H1 (cell line): ENCODE data around the gene ATP13A2.

Experiments
- EP300 ChIP-seq, 2 experiments: IDR thresholded peaks; 1 replicate in 1 of 2; 2 replicates in 1 of 2; pipeline ENCODE4 v1.6.1; 2011 to 2012; ENCODE audit warnings: low read depth in 2 of 2, low read length in 2 of 2, mild to moderate bottlenecking in 2 of 2, borderline replicate concordance in 1 of 2, inconsistent platforms in 1 of 2, moderate library complexity in 1 of 2
- EZH2 ChIP-seq: fragments of 200-600 bp; sonication (generic); IDR thresholded peaks from 2 replicates; pipeline ENCODE4 v1.7.1; 2012; ENCODE audit warnings: low read depth, mild to moderate bottlenecking, moderate library complexity, low read length, inconsistent platforms; ENCODE audit not compliant: severe bottlenecking
- NRF1 ChIP-seq: IDR thresholded peaks from 2 replicates; pipeline ENCODE4 v1.6.1; 2011; ENCODE audit warnings: mild to moderate bottlenecking, low read depth, low read length, improper control_type of control experiment
- POLR2A ChIP-seq, 2 experiments: IDR thresholded peaks; 1 replicate in 1 of 2; 2 replicates in 1 of 2; pipeline ENCODE4 v1.6.1; 2011; ENCODE audit warnings: low read depth in 2 of 2, low read length in 2 of 2, mild to moderate bottlenecking in 2 of 2; ENCODE audit errors: control extremely low read depth in 1 of 2
- RAD21 ChIP-seq, 2 experiments: IDR thresholded peaks in 1 of 2; conservative IDR thresholded peaks in 1 of 2; 2 replicates each; pipeline ENCODE4 v1.6.1; 2011; ENCODE audit warnings: low read depth in 2 of 2, low read length in 2 of 2, improper control_type of control experiment in 1 of 2, inconsistent platforms in 1 of 2, mild to moderate bottlenecking in 1 of 2, moderate library complexity in 1 of 2
- TAF1 ChIP-seq: IDR thresholded peaks from 2 replicates; pipeline ENCODE4 v1.6.1; 2011; ENCODE audit warnings: mild to moderate bottlenecking, low read depth, low read length
- TCF12 ChIP-seq: IDR thresholded peaks from 2 replicates; pipeline ENCODE4 v1.6.1; 2011; ENCODE audit warnings: low read depth, mild to moderate bottlenecking, low read length
- ZNF274 ChIP-seq: IDR thresholded peaks from 2 replicates; pipeline ENCODE4 v1.7.0; 2012; ENCODE audit warnings: low read length, borderline replicate concordance; ENCODE audit errors: extremely low read depth
- TF ChIP-seq, protein P1 (sequence below): IDR thresholded peaks from 2 replicates; pipeline ENCODE4 v1.6.1; 2011; ENCODE audit warnings: low read length, improper control_type of control experiment
- TF ChIP-seq, protein P2 (sequence below), 3 experiments: IDR thresholded peaks; 1 replicate in 2 of 3; 2 replicates in 1 of 3; pipeline versions ENCODE4 v1.5.1 to v1.6.1; 2011; ENCODE audit warnings: low read length in 3 of 3, mild to moderate bottlenecking in 3 of 3, inconsistent platforms in 2 of 3, low read depth in 1 of 3, moderate library complexity in 1 of 3; ENCODE audit not compliant: insufficient read depth in 1 of 3; ENCODE audit errors: control extremely low read depth in 1 of 3

GRCh38 chr1:16954579-16954978 is 57.1 kb downstream of the ATP13A2 start:
- TF ChIP-seq POLR2A (IDR thresholded peaks at IDR 0.05; ENCODE audit: control extremely low read depth in 1 of 2, low read depth in 2 of 2, low read length in 2 of 2) (no peak), EZH2 (no peak), NRF1 (no peak), TAF1 (no peak), RAD21 (IDR thresholded peaks at IDR 0.05 in 1 of 2, conservative IDR thresholded peaks at IDR 0.05 in 1 of 2; ENCODE audit: low read depth in 2 of 2, low read length in 2 of 2) (no peak), ZNF274 (no peak), EP300 (IDR thresholded peaks at IDR 0.05; ENCODE audit: borderline replicate concordance in 1 of 2, low read depth in 2 of 2, low read length in 2 of 2) (no peak), TCF12 (no peak)
- TF ChIP-seq, protein P1, sequence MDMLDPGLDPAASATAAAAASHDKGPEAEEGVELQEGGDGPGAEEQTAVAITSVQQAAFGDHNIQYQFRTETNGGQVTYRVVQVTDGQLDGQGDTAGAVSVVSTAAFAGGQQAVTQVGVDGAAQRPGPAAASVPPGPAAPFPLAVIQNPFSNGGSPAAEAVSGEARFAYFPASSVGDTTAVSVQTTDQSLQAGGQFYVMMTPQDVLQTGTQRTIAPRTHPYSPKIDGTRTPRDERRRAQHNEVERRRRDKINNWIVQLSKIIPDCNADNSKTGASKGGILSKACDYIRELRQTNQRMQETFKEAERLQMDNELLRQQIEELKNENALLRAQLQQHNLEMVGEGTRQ: no peak
- TF ChIP-seq, protein P2, sequence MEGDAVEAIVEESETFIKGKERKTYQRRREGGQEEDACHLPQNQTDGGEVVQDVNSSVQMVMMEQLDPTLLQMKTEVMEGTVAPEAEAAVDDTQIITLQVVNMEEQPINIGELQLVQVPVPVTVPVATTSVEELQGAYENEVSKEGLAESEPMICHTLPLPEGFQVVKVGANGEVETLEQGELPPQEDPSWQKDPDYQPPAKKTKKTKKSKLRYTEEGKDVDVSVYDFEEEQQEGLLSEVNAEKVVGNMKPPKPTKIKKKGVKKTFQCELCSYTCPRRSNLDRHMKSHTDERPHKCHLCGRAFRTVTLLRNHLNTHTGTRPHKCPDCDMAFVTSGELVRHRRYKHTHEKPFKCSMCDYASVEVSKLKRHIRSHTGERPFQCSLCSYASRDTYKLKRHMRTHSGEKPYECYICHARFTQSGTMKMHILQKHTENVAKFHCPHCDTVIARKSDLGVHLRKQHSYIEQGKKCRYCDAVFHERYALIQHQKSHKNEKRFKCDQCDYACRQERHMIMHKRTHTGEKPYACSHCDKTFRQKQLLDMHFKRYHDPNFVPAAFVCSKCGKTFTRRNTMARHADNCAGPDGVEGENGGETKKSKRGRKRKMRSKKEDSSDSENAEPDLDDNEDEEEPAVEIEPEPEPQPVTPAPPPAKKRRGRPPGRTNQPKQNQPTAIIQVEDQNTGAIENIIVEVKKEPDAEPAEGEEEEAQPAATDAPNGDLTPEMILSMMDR (IDR thresholded peaks at IDR 0.05; ENCODE audit: control extremely low read depth in 1 of 3, insufficient read depth in 1 of 3, low read depth in 1 of 3, low read length in 3 of 3): no peak
